K562 (cell line): Measurements from ENCODE around the gene RGL2. TPM values are rescaled to one million over a fixed set of nuclear protein-coding genes. Genes with fewer than 3 reads are reported as not detected.

Source experiments
- ATAC-seq: fragments of 200-7000 bp; cut with Tn5 transposase; 3 replicates; pipeline ENCODE4 v1.9.1; 2020; ENCODE audit warnings: moderate library complexity
- BruUV-seq: library from RNA; stranded (reverse); fragments of 400-500 nt; replicated peaks from 2 replicates; lab custom pipeline; 2021; lab: Mats Ljungman, UMichigan
- CTCF ChIA-PET: fragments of 300-600 bp; formaldehyde crosslinking; extraction: SDS; loops from one replicate; lab custom pipeline; 2021; ENCODE audit warnings: low intra/inter-chr PET ratio; lab: Yijun Ruan, JAX
- POLR2A ChIA-PET: fragments of 300-600, 350-650 bp; sonication (Branson Sonifier 250); formaldehyde crosslinking; extraction: SDS; loops from one replicate; lab custom pipeline; 2021; ENCODE audit warnings: antibody characterized with exemption, inconsistent platforms; lab: Yijun Ruan, JAX
- DNase-seq, 4 experiments: peaks; one replicate each; pipeline versions ENCODE4 v3.0.0 to v3.0.0-alpha.2; 2011 to 2018; ENCODE audit warnings: low spot score in 3 of 4, mixed read lengths in 3 of 4; ENCODE audit errors: extremely low read depth in 1 of 4
- FAIRE-seq: peaks from 2 replicates; lab custom pipeline; 2011; peaks lifted over from hg19 to GRCh38; lab: Jason Lieb, UNC
- H2AFZ ChIP-seq: 2 replicates; pipeline ENCODE4 v1.6.0; 2011; ENCODE audit warnings: low read depth, low read length, control low read depth, inconsistent platforms
- H3K27ac ChIP-seq: fragments of 200-600 bp; 3 replicates; pipeline ENCODE4 v1.8.0; 2011; ENCODE audit warnings: low read depth, mild to moderate bottlenecking, control low read depth, inconsistent platforms, low read length, moderate library complexity, mixed read lengths; ENCODE audit errors: extremely low read depth
- H3K27me3 ChIP-seq, 2 experiments: fragments of 300-600 bp in 1 of 2; 2 replicates in 1 of 2; 3 replicates in 1 of 2; pipeline versions ENCODE4 v1.6.0 to v1.8.0; 2011; ENCODE audit warnings: inconsistent platforms in 2 of 2, low read length in 2 of 2, mild to moderate bottlenecking in 1 of 2, mixed read lengths in 1 of 2, moderate library complexity in 1 of 2; ENCODE audit not compliant: control insufficient read depth in 2 of 2, insufficient read depth in 2 of 2
- H3K36me3 ChIP-seq: fragments of 300-600 bp; 3 replicates; pipeline ENCODE4 v1.8.0; 2011; ENCODE audit warnings: mild to moderate bottlenecking, low read length, inconsistent platforms; ENCODE audit not compliant: control insufficient read depth, insufficient read depth
- H3K4me1 ChIP-seq, 2 experiments: fragments of 200-600 bp in 1 of 2; replicated peaks in 1 of 2; 2 replicates in 1 of 2; 3 replicates in 1 of 2; pipeline versions ENCODE4 v1.5.1 to v1.8.0; 2011; ENCODE audit warnings: inconsistent platforms in 2 of 2, low read length in 2 of 2, mild to moderate bottlenecking in 1 of 2, mixed read lengths in 1 of 2, moderate library complexity in 1 of 2; ENCODE audit not compliant: control insufficient read depth in 2 of 2, insufficient read depth in 2 of 2
- H3K4me2 ChIP-seq: 2 replicates; pipeline ENCODE4 v1.6.1; 2011; ENCODE audit warnings: low read length, control low read depth, inconsistent platforms, mixed read lengths; ENCODE audit not compliant: insufficient read depth
- H3K4me3 ChIP-seq: fragments of 200-600 bp; sonication (generic), shearing (Covaris generic); 2 replicates; pipeline ENCODE4 v1.5.1; 2016; ENCODE audit warnings: control low read depth, inconsistent platforms
- H3K79me2 ChIP-seq: fragments of 200-600 bp; 3 replicates; pipeline ENCODE4 v1.8.0; 2011; ENCODE audit warnings: low read length, inconsistent platforms; ENCODE audit not compliant: control insufficient read depth, insufficient read depth
- H3K9ac ChIP-seq, 2 experiments: 2 replicates each; pipeline versions ENCODE4 v1.6.0 to v1.6.1; 2011; ENCODE audit warnings: low read depth in 2 of 2, low read length in 2 of 2, control low read depth in 1 of 2, inconsistent platforms in 1 of 2, mild to moderate bottlenecking in 1 of 2, mixed read lengths in 1 of 2; ENCODE audit not compliant: insufficient read depth in 1 of 2
- H3K9me1 ChIP-seq: one replicate; pipeline ENCODE4 v1.6.0; 2011; ENCODE audit warnings: inconsistent platforms, mild to moderate bottlenecking, low read length, moderate library complexity; ENCODE audit not compliant: control insufficient read depth, insufficient read depth
- H3K9me3 ChIP-seq: replicated peaks from 2 replicates; pipeline ENCODE4 v1.5.1; 2011; ENCODE audit warnings: low read depth, low read length, inconsistent platforms; ENCODE audit not compliant: control insufficient read depth, insufficient read depth
- H4K20me1 ChIP-seq: replicated peaks from 2 replicates; pipeline ENCODE4 v1.6.1; 2011; ENCODE audit warnings: low read length, inconsistent platforms, mixed read lengths; ENCODE audit not compliant: control insufficient read depth, insufficient read depth
- CCNT2 ChIP-seq: IDR thresholded peaks from 2 replicates; pipeline ENCODE4 v1.6.1; 2011; ENCODE audit warnings: borderline replicate concordance, low read depth, mild to moderate bottlenecking, moderate library complexity, mixed read lengths, low read length; ENCODE audit not compliant: insufficient read length; ENCODE audit errors: extremely low read depth
- CGGBP1 ChIP-seq: fragments of 250-450 bp; sonication (Bioruptor Pico); IDR thresholded peaks from 2 replicates; pipeline ENCODE4 v1.9.0; 2021; ENCODE audit warnings: mild to moderate bottlenecking
- E2F1 ChIP-seq: sonication (generic); formaldehyde crosslinking; IDR thresholded peaks from 2 replicates; pipeline ENCODE4 v1.8.1; 2023; ENCODE audit warnings: mild to moderate bottlenecking, missing genetic modification reagents, moderate library complexity
- E2F4 ChIP-seq: sonication (generic); formaldehyde crosslinking; IDR thresholded peaks from 2 replicates; pipeline ENCODE4 v1.8.0; 2022; ENCODE audit warnings: mild to moderate bottlenecking, low read depth, missing genetic modification reagents
- E2F5 ChIP-seq: sonication (generic); formaldehyde crosslinking; IDR thresholded peaks from 2 replicates; pipeline ENCODE4 v1.8.0; 2022; ENCODE audit warnings: mild to moderate bottlenecking, missing genetic modification reagents
- ELF2 ChIP-seq: fragments of 250-450 bp; sonication (Bioruptor Pico); IDR thresholded peaks from 2 replicates; pipeline ENCODE4 v1.5.0; 2021; ENCODE audit warnings: mild to moderate bottlenecking
- EP300 ChIP-seq: IDR thresholded peaks from 2 replicates; pipeline ENCODE4 v1.6.1; 2012; ENCODE audit warnings: low read length, improper control_type of control experiment
- EWSR1 ChIP-seq: fragments of 450-650 bp; IDR thresholded peaks from 2 replicates; pipeline ENCODE4 v1.6.1; 2018; ENCODE audit warnings: borderline replicate concordance, mild to moderate bottlenecking, low read depth, moderate library complexity; ENCODE audit not compliant: partially characterized antibody
- FIP1L1 ChIP-seq: fragments of 200-400 bp; formaldehyde crosslinking; IDR thresholded peaks from 2 replicates; pipeline ENCODE4 v1.6.1; 2018; ENCODE audit warnings: mild to moderate bottlenecking, low read depth, low read length; ENCODE audit not compliant: poor library complexity, severe bottlenecking
- MCM5 ChIP-seq: fragments of 450-650 bp; IDR thresholded peaks from 2 replicates; pipeline ENCODE4 v1.6.1; 2016; ENCODE audit warnings: low read depth
- MLLT1 ChIP-seq, 2 experiments: fragments of 450-650 bp; IDR thresholded peaks; 2 replicates each; pipeline ENCODE4 v1.6.1; 2016
- MYC ChIP-seq, 2 experiments: fragments of 250-450 bp in 1 of 2; sonication (Bioruptor Pico) in 1 of 2; IDR thresholded peaks; 2 replicates each; pipeline versions ENCODE4 v1.5.1 to v1.6.1; 2012 to 2021; ENCODE audit warnings: low read depth in 2 of 2, borderline replicate concordance in 1 of 2, improper control_type of control experiment in 1 of 2, low read length in 1 of 2, mild to moderate bottlenecking in 1 of 2, moderate library complexity in 1 of 2
- OTX1 ChIP-seq: fragments of 450-650 bp; formaldehyde crosslinking; IDR thresholded peaks from 2 replicates; pipeline ENCODE4 v1.4.0; 2022; ENCODE audit warnings: mild to moderate bottlenecking
- PRMT5 ChIP-seq: sonication (generic); formaldehyde crosslinking; IDR thresholded peaks from 2 replicates; pipeline ENCODE4 v1.5.0; 2020; ENCODE audit warnings: missing genetic modification reagents
- TFAM ChIP-seq: fragments of 250-450 bp; sonication (Bioruptor Pico); conservative IDR thresholded peaks from 2 replicates; pipeline ENCODE4 v1.5.0; 2021; ENCODE audit warnings: mild to moderate bottlenecking, moderate library complexity
- ZNF695 ChIP-seq: fragments of 450-650 bp; formaldehyde crosslinking; IDR thresholded peaks from 2 replicates; pipeline ENCODE4 v1.4.0; 2020; ENCODE audit warnings: mild to moderate bottlenecking, moderate library complexity
- WGBS: fragments of 100-300 bp; shearing (Covaris generic); methylation state at CpG from one replicate; pipeline ENCODE4 v1.1.6; 2016; ENCODE audit warnings: low coverage, mixed read lengths; ENCODE audit not compliant: insufficient coverage; ENCODE audit errors: missing lambda C conversion rate; 5-methylcytosine and 5-hydroxymethylcytosine counted together
- in situ Hi-C: fragments of 300-500 bp; cut with MboI; formaldehyde crosslinking; loops from 4 replicates; pipeline ENCODE4 v1.15.0; 2018; ENCODE audit warnings: inconsistent platforms, mixed read lengths
- intact Hi-C: fragments of 100-400 bp; cut with micrococcal nuclease; formaldehyde crosslinking; loops from 2 replicates; pipeline ENCODE4 v1.14.2; 2022
- polyA plus RNA-seq, 8 experiments: library from polyadenylated mRNA; depleted of rRNA in 4 of 8; stranded (reverse) in 5 of 8; unstranded in 3 of 8; fragments of >200 nt; fragmentation: Nextera tagmentation in 2 of 8; fragmentation: Illumina TruSeq in 1 of 8; extraction: Ambion mirVana in 2 of 8; extraction: Trizol in 1 of 8; gene quantifications; 2 replicates each; pipeline versions ENCODE4 v1.2.1 to v1.2.3, GENCODE V29; 2011 to 2014; ENCODE audit warnings: inconsistent platforms in 1 of 8, missing spikeins in 1 of 8
- total RNA-seq, 7 experiments: library from RNA; depleted of rRNA in 6 of 7; stranded (reverse); fragments of >200 nt in 6 of 7; fragmentation: Illumina TruSeq in 2 of 7; extraction: Trizol in 2 of 7; gene quantifications; 2 replicates each; pipeline versions ENCODE4 v1.2.1 to v1.2.3, GENCODE V29; 2011 to 2021; ENCODE audit warnings: low replicate concordance in 1 of 7

RGL2 gene
- total and polyA plus RNA-seq, 9 of the 15 experiments (the other 6 are each of a cell fraction or from before 2014, with no cell fraction given), result 1.8 to 57.1 (median 19.5) TPM

- Histone ChIP-seq H3K4me3 (no peak overlapping the region), H3K79me2 (peaks cover 15% of the 10 kb centered on the region), H3K9ac (peak overlapping the region in 1 of 2 experiments; percentile 30; a peak in 2 of 4 replicates), H3K27me3 (no peaks in the 10 kb centered on the region), H3K36me3 (peaks cover 90% of the 10 kb centered on the region), H3K4me1 (peaks cover 21 to 39% of the 10 kb centered on the region in 2 experiments; a peak in 4 of 5 replicates), H3K4me2 (no peak overlapping the region; the same call in 1 of the 2 replicates), H3K9me1 (no peaks in the 10 kb centered on the region), H3K9me3 (no peaks in the 10 kb centered on the region), H3K27ac (no peak overlapping the region), H4K20me1 (peaks cover 18% of the 10 kb centered on the region), H2AFZ (no peak overlapping the region)
- DNase-seq (peak; percentile 76 to 90 (median 82)), ATAC-seq (peak; percentile 73), FAIRE-seq (peak; percentile 93)
- 58% methylated on average over 5 of the region's 5 CpGs for WGBS
- BruUV-seq, result no TSS peak
- intact Hi-C loops, result loop anchor here (1.0 to 10.0 kb wide), 5 partner anchors 19 to 295 kb away; no protein-coding TSS in a partner anchor
- ChIA-PET POLR2A (interaction anchor here (0.6 to 8.1 kb wide), 6 partner anchors 8 to 96 kb away, joined by 3 to 90 read pairs (median 6); partner anchors contain the start of genes PFDN6, RPS18, VPS52 and WDR46), CTCF (interaction anchor here (1.2 to 6.6 kb wide), 7 partner anchors 19 to 146 kb away, joined by 5 to 64 read pairs (median 14); partner anchors contain the start of genes CUTA, KIFC1 and RGL2)
- in situ Hi-C loops, result loop anchor here (10.0 kb wide), 1 partner anchor 125 kb away; no protein-coding TSS in a partner anchor
- no peak for TF ChIP-seq OTX1 (CRISPR knock-in tag)
- TF ChIP-seq FIP1L1, result no peak
- TF ChIP-seq MLLT1 (IDR thresholded peaks at IDR 0.05), result peak in 1 of 2 experiments; percentile 97; a peak in 2 of 4 replicates
- TF ChIP-seq TFAM (CRISPR knock-in tag), result no peak
- TF ChIP-seq CCNT2, result no peak
- TF ChIP-seq MYC (IDR thresholded peaks at IDR 0.05; ENCODE audit: low read depth, low read length), result peak; percentile 49
- no peak for TF ChIP-seq MYC (CRISPR knock-in tag; IDR thresholded peaks at IDR 0.05; ENCODE audit: borderline replicate concordance, low read depth)
- no peak for TF ChIP-seq ZNF695
- TF ChIP-seq PRMT5 (CRISPR knock-in tag), result no peak
- TF ChIP-seq ELF2 (CRISPR knock-in tag), result no peak
- no peak for TF ChIP-seq E2F5
- no peak for TF ChIP-seq EWSR1
- 0 out of 2 replicates have a peak, but pooled peaks have one; percentile 39 for TF ChIP-seq E2F1 (CRISPR knock-in tag)
- no peak for TF ChIP-seq MCM5
- TF ChIP-seq CGGBP1 (CRISPR knock-in tag), result no peak
- no peak for TF ChIP-seq E2F4 (CRISPR knock-in tag)
- TF ChIP-seq EP300, result peak; percentile 21; the same call in 1 of the 2 replicates
Observed at GRCh38 chr6:33279971-33280511, 18.7 kb downstream of the RGL2 start.
